PC-9 (cell line): Measurements from ENCODE around the gene C2orf76. TPM values are rescaled to one million over a fixed set of nuclear protein-coding genes. Genes with fewer than 3 reads are reported as not detected.

Source experiments
- BruUV-seq: library from RNA; stranded (reverse); fragments of 400-500 nt; replicated peaks from 2 replicates; lab custom pipeline; 2021; lab: Mats Ljungman, UMichigan
- CTCF ChIA-PET: fragments of 300-600 bp; sonication (Branson Sonifier 250); formaldehyde crosslinking; loops from one replicate; lab custom pipeline; 2022; ENCODE audit warnings: antibody characterized with exemption; lab: Charles Lee
- POLR2A ChIA-PET: fragments of 300-600 bp; sonication (Branson Sonifier 250); formaldehyde crosslinking; loops from one replicate; lab custom pipeline; 2022; ENCODE audit warnings: antibody characterized with exemption; ENCODE audit not compliant: unreplicated experiment; lab: Charles Lee
- DNase-seq, 2 experiments: peaks; one replicate each; pipeline versions ENCODE4 v3.0.0 to v3.0.0-alpha.2; 2015 to 2022; ENCODE audit warnings: mixed read lengths in 1 of 2
- H2AFZ ChIP-seq: fragments of 200-600 bp; sonication (generic); 2 replicates; pipeline ENCODE4 v1.8.1; 2017; ENCODE audit warnings: antibody characterized with exemption
- H3F3A ChIP-seq: fragments of 200-600 bp; sonication (generic); 2 replicates; pipeline ENCODE4 v1.8.1; 2017; ENCODE audit warnings: antibody characterized with exemption, mild to moderate bottlenecking, low read depth; ENCODE audit not compliant: insufficient read depth
- H3K27ac ChIP-seq: fragments of 200-600 bp; sonication (generic); 2 replicates; pipeline ENCODE4 v1.6.1; 2016; ENCODE audit warnings: mixed run types
- H3K27me3 ChIP-seq: fragments of 200-600 bp; sonication (generic); 2 replicates; pipeline ENCODE4 v1.6.1; 2016; ENCODE audit warnings: low read depth, mixed run types; ENCODE audit not compliant: insufficient read depth
- H3K36me3 ChIP-seq: fragments of 200-600 bp; sonication (generic); 2 replicates; pipeline ENCODE4 v1.6.1; 2016; ENCODE audit warnings: low read depth, mixed run types
- H3K4me1 ChIP-seq: fragments of 200-600 bp; sonication (generic); replicated peaks from 2 replicates; pipeline ENCODE4 v1.6.1; 2016; ENCODE audit warnings: mixed run types; ENCODE audit not compliant: insufficient read depth
- H3K4me2 ChIP-seq: fragments of 200-600 bp; sonication (generic); 2 replicates; pipeline ENCODE4 v1.6.1; 2017; ENCODE audit warnings: mixed run types
- H3K4me3 ChIP-seq: fragments of 200-600 bp; sonication (generic); 2 replicates; pipeline ENCODE4 v1.6.1; 2016; ENCODE audit warnings: mixed run types
- H3K79me2 ChIP-seq: fragments of 200-600 bp; sonication (generic); 2 replicates; pipeline ENCODE4 v1.6.1; 2017; ENCODE audit warnings: low read depth, mixed run types
- H3K9me2 ChIP-seq: fragments of 200-600 bp; sonication (generic); 2 replicates; pipeline ENCODE4 v1.8.1; 2017; ENCODE audit warnings: mild to moderate bottlenecking; ENCODE audit not compliant: insufficient read depth
- H3K9me3 ChIP-seq: fragments of 200-600 bp; sonication (generic); 2 replicates; pipeline ENCODE4 v1.8.1; 2016; ENCODE audit warnings: low read depth; ENCODE audit not compliant: insufficient read depth
- H4K20me1 ChIP-seq: fragments of 200-600 bp; sonication (generic); 2 replicates; pipeline ENCODE4 v1.8.1; 2017; ENCODE audit not compliant: insufficient read depth
- EZH2 ChIP-seq: fragments of 200-600 bp; sonication (generic); IDR thresholded peaks from 2 replicates; pipeline ENCODE4 v1.8.0; 2017; ENCODE audit warnings: antibody characterized with exemption, low read depth
- intact Hi-C: fragments of 100-400 bp; cut with micrococcal nuclease; formaldehyde crosslinking; loops from one replicate; pipeline ENCODE4 v1.10.0; 2022; ENCODE audit not compliant: unreplicated experiment
- total RNA-seq: library from RNA; stranded (reverse); gene quantifications from 2 replicates; pipeline ENCODE4 v1.2.3, GENCODE V29; 2021
- TF ChIP-seq, protein P1 (sequence below): fragments of 200-600 bp; sonication (generic); conservative IDR thresholded peaks from 2 replicates; pipeline ENCODE4 v1.6.1; 2017; ENCODE audit warnings: mixed run types, antibody characterized with exemption, mild to moderate bottlenecking, moderate library complexity

The C2orf76 gene
- total RNA-seq, 1 experiment from 2014 or later = 11.5 TPM

GRCh38 chr2:119306196-119306590, 60.4 kb downstream of the C2orf76 start:
- no peaks in the 10 kb centered on the region for H4K20me1 ChIP-seq
- H3K4me2 ChIP-seq = no peak overlapping the region
- H3K27ac ChIP-seq = no peak overlapping the region
- ChIA-PET CTCF (no interaction called here), POLR2A (no interaction called here)
- no peak overlapping the region for H2AFZ ChIP-seq
- BruUV-seq = no TSS peak
- intact Hi-C loops = loop anchor here (5.0 kb wide), 1 partner anchor 424 kb away; no protein-coding TSS in a partner anchor
- TF ChIP-seq, protein P1, sequence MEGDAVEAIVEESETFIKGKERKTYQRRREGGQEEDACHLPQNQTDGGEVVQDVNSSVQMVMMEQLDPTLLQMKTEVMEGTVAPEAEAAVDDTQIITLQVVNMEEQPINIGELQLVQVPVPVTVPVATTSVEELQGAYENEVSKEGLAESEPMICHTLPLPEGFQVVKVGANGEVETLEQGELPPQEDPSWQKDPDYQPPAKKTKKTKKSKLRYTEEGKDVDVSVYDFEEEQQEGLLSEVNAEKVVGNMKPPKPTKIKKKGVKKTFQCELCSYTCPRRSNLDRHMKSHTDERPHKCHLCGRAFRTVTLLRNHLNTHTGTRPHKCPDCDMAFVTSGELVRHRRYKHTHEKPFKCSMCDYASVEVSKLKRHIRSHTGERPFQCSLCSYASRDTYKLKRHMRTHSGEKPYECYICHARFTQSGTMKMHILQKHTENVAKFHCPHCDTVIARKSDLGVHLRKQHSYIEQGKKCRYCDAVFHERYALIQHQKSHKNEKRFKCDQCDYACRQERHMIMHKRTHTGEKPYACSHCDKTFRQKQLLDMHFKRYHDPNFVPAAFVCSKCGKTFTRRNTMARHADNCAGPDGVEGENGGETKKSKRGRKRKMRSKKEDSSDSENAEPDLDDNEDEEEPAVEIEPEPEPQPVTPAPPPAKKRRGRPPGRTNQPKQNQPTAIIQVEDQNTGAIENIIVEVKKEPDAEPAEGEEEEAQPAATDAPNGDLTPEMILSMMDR = no peak
- TF ChIP-seq EZH2 = no peak
- H3K4me1 ChIP-seq = no peaks in the 10 kb centered on the region
- H3K9me2 ChIP-seq = no peaks in the 10 kb centered on the region
- no peaks in the 10 kb centered on the region for H3K9me3 ChIP-seq
- no peaks in the 10 kb centered on the region for H3K79me2 ChIP-seq
- H3K27me3 ChIP-seq = no peaks in the 10 kb centered on the region
- no peaks in the 10 kb centered on the region for H3K36me3 ChIP-seq
- no peak for DNase-seq
- no peaks in the 10 kb centered on the region for H3F3A ChIP-seq
- no peak overlapping the region for H3K4me3 ChIP-seq

- CTCF ChIA-PET = no interaction called here
These were observed 61.0 kb downstream of the C2orf76 start for GRCh38 chr2:119305497-119306195.

GRCh38 chr2:119304847-119305246, 61.8 kb downstream of the C2orf76 start:
- no peaks in the 10 kb centered on the region for H3K4me1 ChIP-seq
- intact Hi-C loops = loop anchor here (5.0 kb wide), 1 partner anchor 423 kb away; no protein-coding TSS in a partner anchor
- no peaks in the 10 kb centered on the region for H3K36me3 ChIP-seq
- H3F3A ChIP-seq = no peaks in the 10 kb centered on the region
- H2AFZ ChIP-seq = no peak overlapping the region
- no peaks in the 10 kb centered on the region for H3K27me3 ChIP-seq
- H3K79me2 ChIP-seq = no peaks in the 10 kb centered on the region
- no peaks in the 10 kb centered on the region for H3K9me3 ChIP-seq
- no peaks in the 10 kb centered on the region for H3K9me2 ChIP-seq
- ChIA-PET POLR2A (no interaction called here), CTCF (no interaction called here)
- H3K4me3 ChIP-seq = no peak overlapping the region
- H4K20me1 ChIP-seq = no peaks in the 10 kb centered on the region
- no TSS peak for BruUV-seq
- H3K4me2 ChIP-seq = no peak overlapping the region
- no peak for DNase-seq
- no peak overlapping the region for H3K27ac ChIP-seq
- TF ChIP-seq, protein P1 = no peak
- no peak for TF ChIP-seq EZH2

More at GRCh38 chr2:119305497-119306195, 61.0 kb downstream of the C2orf76 start:
- Histone ChIP-seq H2AFZ (no peak overlapping the region), H3K27me3 (no peaks in the 10 kb centered on the region), H3K9me3 (no peaks in the 10 kb centered on the region), H3F3A (no peaks in the 10 kb centered on the region), H3K4me3 (no peak overlapping the region), H4K20me1 (no peaks in the 10 kb centered on the region), H3K27ac (no peak overlapping the region), H3K4me2 (no peak overlapping the region), H3K36me3 (no peaks in the 10 kb centered on the region), H3K79me2 (no peaks in the 10 kb centered on the region), H3K4me1 (no peaks in the 10 kb centered on the region), H3K9me2 (no peaks in the 10 kb centered on the region)
- TF ChIP-seq EZH2 = no peak
- TF ChIP-seq, protein P1 = no peak
- POLR2A ChIA-PET = no interaction called here
- BruUV-seq = no TSS peak
- intact Hi-C loops = loop anchor here (5.0 kb wide), 1 partner anchor 423 kb away; no protein-coding TSS in a partner anchor
- no peak for DNase-seq
